Measurements from ENCODE around the gene COL24A1.

Gene COL24A1

GRCh38 chr1:86068271-86068721 lies 88.3 kb downstream of the COL24A1 start:
- Histone ChIP-seq H3K36me3 (ENCODE audit: insufficient read depth, insufficient read length, low read length) (no peaks in the 10 kb centered on the region), H3K27me3 (ENCODE audit: insufficient read depth, insufficient read length) (no peaks in the 10 kb centered on the region), H3K9me3 (ENCODE audit: insufficient read depth, low read length) (no peaks in the 10 kb centered on the region), H3K4me1 (ENCODE audit: insufficient read depth, insufficient read length) (no peaks in the 10 kb centered on the region), H3K4me3 (ENCODE audit: insufficient read length, low read depth) (no peak overlapping the region), H3K9ac (ENCODE audit: insufficient read length, low read depth) (no peak overlapping the region)
- DNase-seq (ENCODE audit: low read depth, low spot score) = peak; percentile 22
- TF ChIP-seq YY1 (IDR thresholded peaks at IDR 0.05; ENCODE audit: insufficient read depth, insufficient read length) (no peak), SUZ12 (IDR thresholded peaks at IDR 0.05; ENCODE audit: extremely low read depth, insufficient read depth, insufficient read length) (no peak)

- no peak for TF ChIP-seq SUZ12 (IDR thresholded peaks at IDR 0.05; ENCODE audit: extremely low read depth, insufficient read depth, insufficient read length)
- no peak for TF ChIP-seq ZNF274 (IDR thresholded peaks at IDR 0.05; ENCODE audit: low read depth, low read length)
- no peak for TF ChIP-seq YY1 (IDR thresholded peaks at IDR 0.05; ENCODE audit: insufficient read depth, insufficient read length)
- H3K36me3 ChIP-seq (ENCODE audit: insufficient read depth, insufficient read length, low read length) = no peaks in the 10 kb centered on the region
- no peaks in the 10 kb centered on the region for H3K4me1 ChIP-seq (ENCODE audit: insufficient read depth, insufficient read length)
- H3K4me3 ChIP-seq (ENCODE audit: insufficient read length, low read depth) = no peak overlapping the region
- no peak overlapping the region for H3K9ac ChIP-seq (ENCODE audit: insufficient read length, low read depth)
- no peak for DNase-seq (ENCODE audit: low read depth, low spot score)
- H3K9me3 ChIP-seq (ENCODE audit: insufficient read depth, low read length) = no peaks in the 10 kb centered on the region
- H3K27me3 ChIP-seq (ENCODE audit: insufficient read depth, insufficient read length) = no peaks in the 10 kb centered on the region
Observed at GRCh38 chr1:86067626-86068025, 88.9 kb downstream of the COL24A1 start.

GRCh38 chr1:86064899-86065298 lies 91.7 kb downstream of the COL24A1 start:
- H3K4me3 ChIP-seq (ENCODE audit: insufficient read length, low read depth) = no peak overlapping the region
- no peaks in the 10 kb centered on the region for H3K27me3 ChIP-seq (ENCODE audit: insufficient read depth, insufficient read length)
- no peak overlapping the region for H3K9ac ChIP-seq (ENCODE audit: insufficient read length, low read depth)
- no peak for DNase-seq (ENCODE audit: low read depth, low spot score)
- H3K9me3 ChIP-seq (ENCODE audit: insufficient read depth, low read length) = no peaks in the 10 kb centered on the region
- no peaks in the 10 kb centered on the region for H3K4me1 ChIP-seq (ENCODE audit: insufficient read depth, insufficient read length)
- no peaks in the 10 kb centered on the region for H3K36me3 ChIP-seq (ENCODE audit: insufficient read depth, insufficient read length, low read length)
- TF ChIP-seq SUZ12 (IDR thresholded peaks at IDR 0.05; ENCODE audit: extremely low read depth, insufficient read depth, insufficient read length) (no peak), ZNF274 (IDR thresholded peaks at IDR 0.05; ENCODE audit: low read depth, low read length) (no peak), YY1 (IDR thresholded peaks at IDR 0.05; ENCODE audit: insufficient read depth, insufficient read length) (no peak)

GRCh38 chr1:86063721-86064120 lies 92.9 kb downstream of the COL24A1 start:
- no peak for DNase-seq (ENCODE audit: low read depth, low spot score)

GRCh38 chr1:86062453-86062852 lies 94.1 kb downstream of the COL24A1 start:
- no peaks in the 10 kb centered on the region for H3K9me3 ChIP-seq (ENCODE audit: insufficient read depth, low read length)
- no peak overlapping the region for H3K9ac ChIP-seq (ENCODE audit: insufficient read length, low read depth)
- H3K4me3 ChIP-seq (ENCODE audit: insufficient read length, low read depth) = no peak overlapping the region
- H3K36me3 ChIP-seq (ENCODE audit: insufficient read depth, insufficient read length, low read length) = no peaks in the 10 kb centered on the region
- DNase-seq (ENCODE audit: low read depth, low spot score) = no peak
- no peaks in the 10 kb centered on the region for H3K27me3 ChIP-seq (ENCODE audit: insufficient read depth, insufficient read length)
- no peak for TF ChIP-seq ZNF274 (IDR thresholded peaks at IDR 0.05; ENCODE audit: low read depth, low read length)
- TF ChIP-seq SUZ12 (IDR thresholded peaks at IDR 0.05; ENCODE audit: extremely low read depth, insufficient read depth, insufficient read length) = no peak
- TF ChIP-seq YY1 (IDR thresholded peaks at IDR 0.05; ENCODE audit: insufficient read depth, insufficient read length) = no peak
- no peaks in the 10 kb centered on the region for H3K4me1 ChIP-seq (ENCODE audit: insufficient read depth, insufficient read length)

More at GRCh38 chr1:86063721-86064120, 92.9 kb downstream of the COL24A1 start:
- no peak for TF ChIP-seq YY1 (IDR thresholded peaks at IDR 0.05; ENCODE audit: insufficient read depth, insufficient read length)
- TF ChIP-seq SUZ12 (IDR thresholded peaks at IDR 0.05; ENCODE audit: extremely low read depth, insufficient read depth, insufficient read length) = no peak
- no peak for TF ChIP-seq ZNF274 (IDR thresholded peaks at IDR 0.05; ENCODE audit: low read depth, low read length)
- no peak overlapping the region for H3K9ac ChIP-seq (ENCODE audit: insufficient read length, low read depth)
- H3K9me3 ChIP-seq (ENCODE audit: insufficient read depth, low read length) = no peaks in the 10 kb centered on the region
- H3K27me3 ChIP-seq (ENCODE audit: insufficient read depth, insufficient read length) = no peaks in the 10 kb centered on the region
- H3K36me3 ChIP-seq (ENCODE audit: insufficient read depth, insufficient read length, low read length) = no peaks in the 10 kb centered on the region
- H3K4me3 ChIP-seq (ENCODE audit: insufficient read length, low read depth) = no peak overlapping the region
- no peaks in the 10 kb centered on the region for H3K4me1 ChIP-seq (ENCODE audit: insufficient read depth, insufficient read length)

GRCh38 chr1:86061551-86061990 lies 95.0 kb downstream of the COL24A1 start:
- DNase-seq (ENCODE audit: low read depth, low spot score) = no peak
- TF ChIP-seq YY1 (IDR thresholded peaks at IDR 0.05; ENCODE audit: insufficient read depth, insufficient read length) (no peak), SUZ12 (IDR thresholded peaks at IDR 0.05; ENCODE audit: extremely low read depth, insufficient read depth, insufficient read length) (no peak), ZNF274 (IDR thresholded peaks at IDR 0.05; ENCODE audit: low read depth, low read length) (no peak)
- Histone ChIP-seq H3K9ac (ENCODE audit: insufficient read length, low read depth) (no peak overlapping the region), H3K4me1 (ENCODE audit: insufficient read depth, insufficient read length) (no peaks in the 10 kb centered on the region), H3K4me3 (ENCODE audit: insufficient read length, low read depth) (no peak overlapping the region), H3K9me3 (ENCODE audit: insufficient read depth, low read length) (no peaks in the 10 kb centered on the region), H3K27me3 (ENCODE audit: insufficient read depth, insufficient read length) (no peaks in the 10 kb centered on the region), H3K36me3 (ENCODE audit: insufficient read depth, insufficient read length, low read length) (no peaks in the 10 kb centered on the region)

GRCh38 chr1:86054396-86054795 lies 102.2 kb downstream of the COL24A1 start:
- H3K9ac ChIP-seq (ENCODE audit: insufficient read length, low read depth) = no peak overlapping the region
- no peaks in the 10 kb centered on the region for H3K4me1 ChIP-seq (ENCODE audit: insufficient read depth, insufficient read length)
- no peak for DNase-seq (ENCODE audit: low read depth, low spot score)
- TF ChIP-seq ZNF274 (IDR thresholded peaks at IDR 0.05; ENCODE audit: low read depth, low read length) = no peak
- no peak for TF ChIP-seq YY1 (IDR thresholded peaks at IDR 0.05; ENCODE audit: insufficient read depth, insufficient read length)
- no peak for TF ChIP-seq SUZ12 (IDR thresholded peaks at IDR 0.05; ENCODE audit: extremely low read depth, insufficient read depth, insufficient read length)
- H3K9me3 ChIP-seq (ENCODE audit: insufficient read depth, low read length) = no peaks in the 10 kb centered on the region
- H3K4me3 ChIP-seq (ENCODE audit: insufficient read length, low read depth) = no peak overlapping the region
- H3K27me3 ChIP-seq (ENCODE audit: insufficient read depth, insufficient read length) = no peaks in the 10 kb centered on the region
- H3K36me3 ChIP-seq (ENCODE audit: insufficient read depth, insufficient read length, low read length) = no peaks in the 10 kb centered on the region

All from NT2/D1 (cell line).